GM12891 (cell line): ENCODE data around the gene FARP1.

Experiments
- POLR2A ChIP-seq: IDR thresholded peaks from 2 replicates; pipeline ENCODE4 v1.6.1; 2011; ENCODE audit warnings: low read depth, low read length, control low read depth
- SPI1 ChIP-seq: IDR thresholded peaks from 2 replicates; pipeline ENCODE4 v1.6.1; 2011; ENCODE audit warnings: low read depth, low read length, control low read depth

- TF ChIP-seq POLR2A = no peak
- no peak for TF ChIP-seq SPI1
These were observed 49.1 kb downstream of the FARP1 start for GRCh38 chr13:98192008-98192407.
